HepG2 (cell line): ENCODE results near the gene TMEM253. TPM values are rescaled to one million over a fixed set of nuclear protein-coding genes. Genes with fewer than 3 reads are reported as not detected.
A peak's percentile ranks its signal among the peaks of the same experiment; 100 is the strongest.

Experiments used
- ARNT2 ChIP-seq: sonication (generic); formaldehyde crosslinking; IDR thresholded peaks from 2 replicates; pipeline ENCODE4 v1.8.0; 2022; ENCODE audit warnings: mild to moderate bottlenecking, low read depth, missing genetic modification reagents, moderate library complexity
- CEBPB ChIP-seq: IDR thresholded peaks from 2 replicates; pipeline ENCODE4 v1.6.1; 2011; ENCODE audit warnings: low read depth, low read length, improper control_type of control experiment, borderline replicate concordance
- FOXM1 ChIP-seq: sonication (generic); formaldehyde crosslinking; IDR thresholded peaks from 2 replicates; pipeline ENCODE4 v1.5.0; 2020; ENCODE audit warnings: missing genetic modification reagents
- HDAC1 ChIP-seq: sonication (generic); formaldehyde crosslinking; IDR thresholded peaks from 2 replicates; pipeline ENCODE4 v1.5.1; 2020; ENCODE audit warnings: mild to moderate bottlenecking, missing genetic modification reagents
- HMG20B ChIP-seq: conservative IDR thresholded peaks from 2 replicates; pipeline ENCODE4 v1.6.1; 2016; ENCODE audit warnings: missing genetic modification reagents, missing compliant biosample characterization
- PRMT3 ChIP-seq: sonication (generic); formaldehyde crosslinking; IDR thresholded peaks from 2 replicates; pipeline ENCODE4 v1.8.1; 2022; ENCODE audit warnings: low read depth, mild to moderate bottlenecking, moderate library complexity, missing genetic modification reagents, borderline replicate concordance
- SNRNP70 ChIP-seq: fragments of 200-400 bp; formaldehyde crosslinking; IDR thresholded peaks from 2 replicates; pipeline ENCODE4 v1.6.1; 2017; ENCODE audit warnings: mild to moderate bottlenecking, low read depth, low read length, moderate library complexity
- ZNF205 ChIP-seq: IDR thresholded peaks from 2 replicates; pipeline ENCODE4 v1.6.1; 2018; ENCODE audit warnings: missing biosample characterization, missing genetic modification reagents
- ZNF350 ChIP-seq: sonication (generic); formaldehyde crosslinking; IDR thresholded peaks from 2 replicates; pipeline ENCODE4 v1.4.0; 2020; ENCODE audit warnings: mild to moderate bottlenecking, low read depth, missing genetic modification reagents, borderline replicate concordance
- ZNF557 ChIP-seq: sonication (generic); formaldehyde crosslinking; IDR thresholded peaks from 2 replicates; pipeline ENCODE4 v1.4.0; 2020; ENCODE audit warnings: missing genetic modification reagents
- ZNF589 ChIP-seq: sonication (generic); formaldehyde crosslinking; conservative IDR thresholded peaks from 2 replicates; pipeline ENCODE4 v1.8.0; 2022; ENCODE audit warnings: mild to moderate bottlenecking, moderate library complexity, missing genetic modification reagents
- polyA plus RNA-seq, 8 experiments: library from polyadenylated mRNA; depleted of rRNA in 3 of 8; stranded (reverse) in 7 of 8; unstranded in 1 of 8; fragments of >200 nt; fragmentation: Illumina TruSeq in 4 of 8; extraction: Trizol in 4 of 8; gene quantifications; 2 replicates each; pipeline versions ENCODE4 v1.2.1 to v1.2.3, GENCODE V29; 2011 to 2016; ENCODE audit warnings: low read depth in 4 of 8, missing spikeins in 1 of 8, mixed read lengths in 1 of 8; ENCODE audit not compliant: insufficient read depth in 1 of 8
- total RNA-seq, 5 experiments: library from RNA; depleted of rRNA; stranded (reverse); fragments of >200 nt; fragmentation: Illumina TruSeq; extraction: Trizol; gene quantifications; 2 replicates each; pipeline ENCODE4 v1.2.3, GENCODE V29; 2016; ENCODE audit warnings: low read depth in 1 of 5
- TF ChIP-seq, protein P1 (sequence below): sonication (generic); formaldehyde crosslinking; IDR thresholded peaks from 2 replicates; pipeline ENCODE4 v1.4.0; 2020; ENCODE audit warnings: missing genetic modification reagents, borderline replicate concordance
- TF ChIP-seq, protein P2 (sequence below): sonication (generic); formaldehyde crosslinking; IDR thresholded peaks from 2 replicates; pipeline ENCODE4 v1.8.1; 2022; ENCODE audit warnings: mild to moderate bottlenecking, missing genetic modification reagents

TMEM253 gene
- total and polyA plus RNA-seq, 2 of the 13 experiments (the other 11 are each of a cell fraction or from before 2014, with no cell fraction given): 0.29 to 0.45 TPM

DNA sequence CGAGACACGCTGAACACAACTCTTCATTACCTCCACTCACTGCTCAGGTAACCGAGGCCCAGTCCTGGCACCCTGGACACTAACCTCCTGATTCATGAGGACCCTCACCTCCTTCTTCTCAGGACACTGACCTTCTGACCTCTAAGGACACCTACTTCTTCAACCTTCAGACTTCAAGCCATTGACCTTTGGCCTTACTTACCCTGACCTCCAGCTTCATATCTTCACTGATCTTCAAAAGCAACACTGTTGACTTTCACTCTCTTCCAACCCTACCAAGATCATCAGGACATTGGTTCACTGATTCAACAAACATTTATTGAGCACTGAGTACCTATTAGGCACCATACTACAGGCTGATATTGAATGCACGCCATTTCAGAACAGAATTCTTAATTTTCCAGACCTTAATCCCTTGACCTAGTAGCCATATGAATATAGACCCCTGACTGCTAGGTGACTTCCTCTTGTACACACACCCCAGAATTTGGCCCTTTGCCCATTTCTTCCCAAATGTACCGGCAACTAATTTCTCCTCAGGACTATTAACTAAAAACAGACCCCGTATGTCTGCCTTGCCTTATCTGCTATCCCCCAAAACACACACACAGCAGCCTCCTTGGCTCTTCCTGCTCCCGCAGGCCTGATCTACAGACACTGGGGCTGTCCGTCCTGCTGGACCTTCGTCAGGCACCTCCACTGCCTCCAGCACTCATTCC lies 25.0 kb upstream of the TMEM253 start (continued):
- no peak for TF ChIP-seq HDAC1 (CRISPR knock-in tag)
- TF ChIP-seq CEBPB: no peak
- 0 out of 2 replicates have a peak, but pooled peaks have one; percentile 29 for TF ChIP-seq ZNF557 (CRISPR knock-in tag)
- TF ChIP-seq ZNF589 (CRISPR knock-in tag): no peak
- TF ChIP-seq, protein P1, sequence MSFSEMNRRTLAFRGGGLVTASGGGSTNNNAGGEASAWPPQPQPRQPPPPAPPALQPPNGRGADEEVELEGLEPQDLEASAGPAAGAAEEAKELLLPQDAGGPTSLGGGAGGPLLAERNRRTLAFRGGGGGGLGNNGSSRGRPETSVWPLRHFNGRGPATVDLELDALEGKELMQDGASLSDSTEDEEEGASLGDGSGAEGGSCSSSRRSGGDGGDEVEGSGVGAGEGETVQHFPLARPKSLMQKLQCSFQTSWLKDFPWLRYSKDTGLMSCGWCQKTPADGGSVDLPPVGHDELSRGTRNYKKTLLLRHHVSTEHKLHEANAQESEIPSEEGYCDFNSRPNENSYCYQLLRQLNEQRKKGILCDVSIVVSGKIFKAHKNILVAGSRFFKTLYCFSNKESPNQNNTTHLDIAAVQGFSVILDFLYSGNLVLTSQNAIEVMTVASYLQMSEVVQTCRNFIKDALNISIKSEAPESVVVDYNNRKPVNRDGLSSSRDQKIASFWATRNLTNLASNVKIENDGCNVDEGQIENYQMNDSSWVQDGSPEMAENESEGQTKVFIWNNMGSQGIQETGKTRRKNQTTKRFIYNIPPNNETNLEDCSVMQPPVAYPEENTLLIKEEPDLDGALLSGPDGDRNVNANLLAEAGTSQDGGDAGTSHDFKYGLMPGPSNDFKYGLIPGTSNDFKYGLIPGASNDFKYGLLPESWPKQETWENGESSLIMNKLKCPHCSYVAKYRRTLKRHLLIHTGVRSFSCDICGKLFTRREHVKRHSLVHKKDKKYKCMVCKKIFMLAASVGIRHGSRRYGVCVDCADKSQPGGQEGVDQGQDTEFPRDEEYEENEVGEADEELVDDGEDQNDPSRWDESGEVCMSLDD (CRISPR knock-in tag): no peak
- 0 out of 2 replicates have a peak, but pooled peaks have one; percentile 40 for TF ChIP-seq ZNF205 (CRISPR knock-in tag)
- no peak for TF ChIP-seq HMG20B (CRISPR knock-in tag)
- no peak for TF ChIP-seq PRMT3 (CRISPR knock-in tag)
- TF ChIP-seq ARNT2 (CRISPR knock-in tag): no peak
- no peak for TF ChIP-seq ZNF350 (CRISPR knock-in tag)
- TF ChIP-seq, protein P2, sequence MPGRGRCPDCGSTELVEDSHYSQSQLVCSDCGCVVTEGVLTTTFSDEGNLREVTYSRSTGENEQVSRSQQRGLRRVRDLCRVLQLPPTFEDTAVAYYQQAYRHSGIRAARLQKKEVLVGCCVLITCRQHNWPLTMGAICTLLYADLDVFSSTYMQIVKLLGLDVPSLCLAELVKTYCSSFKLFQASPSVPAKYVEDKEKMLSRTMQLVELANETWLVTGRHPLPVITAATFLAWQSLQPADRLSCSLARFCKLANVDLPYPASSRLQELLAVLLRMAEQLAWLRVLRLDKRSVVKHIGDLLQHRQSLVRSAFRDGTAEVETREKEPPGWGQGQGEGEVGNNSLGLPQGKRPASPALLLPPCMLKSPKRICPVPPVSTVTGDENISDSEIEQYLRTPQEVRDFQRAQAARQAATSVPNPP (CRISPR knock-in tag): no peak
- TF ChIP-seq FOXM1: no peak
- no peak for TF ChIP-seq SNRNP70
- TF ChIP-seq, all 625 proteins: peak for 4
